ENCODE data around the gene RASL10B. TPM values are rescaled to one million over a fixed set of nuclear protein-coding genes. Genes with fewer than 3 reads are reported as not detected.

The RASL10B gene
- total RNA-seq, 1 donor from 2014 or later, result 31.7 TPM

DNA sequence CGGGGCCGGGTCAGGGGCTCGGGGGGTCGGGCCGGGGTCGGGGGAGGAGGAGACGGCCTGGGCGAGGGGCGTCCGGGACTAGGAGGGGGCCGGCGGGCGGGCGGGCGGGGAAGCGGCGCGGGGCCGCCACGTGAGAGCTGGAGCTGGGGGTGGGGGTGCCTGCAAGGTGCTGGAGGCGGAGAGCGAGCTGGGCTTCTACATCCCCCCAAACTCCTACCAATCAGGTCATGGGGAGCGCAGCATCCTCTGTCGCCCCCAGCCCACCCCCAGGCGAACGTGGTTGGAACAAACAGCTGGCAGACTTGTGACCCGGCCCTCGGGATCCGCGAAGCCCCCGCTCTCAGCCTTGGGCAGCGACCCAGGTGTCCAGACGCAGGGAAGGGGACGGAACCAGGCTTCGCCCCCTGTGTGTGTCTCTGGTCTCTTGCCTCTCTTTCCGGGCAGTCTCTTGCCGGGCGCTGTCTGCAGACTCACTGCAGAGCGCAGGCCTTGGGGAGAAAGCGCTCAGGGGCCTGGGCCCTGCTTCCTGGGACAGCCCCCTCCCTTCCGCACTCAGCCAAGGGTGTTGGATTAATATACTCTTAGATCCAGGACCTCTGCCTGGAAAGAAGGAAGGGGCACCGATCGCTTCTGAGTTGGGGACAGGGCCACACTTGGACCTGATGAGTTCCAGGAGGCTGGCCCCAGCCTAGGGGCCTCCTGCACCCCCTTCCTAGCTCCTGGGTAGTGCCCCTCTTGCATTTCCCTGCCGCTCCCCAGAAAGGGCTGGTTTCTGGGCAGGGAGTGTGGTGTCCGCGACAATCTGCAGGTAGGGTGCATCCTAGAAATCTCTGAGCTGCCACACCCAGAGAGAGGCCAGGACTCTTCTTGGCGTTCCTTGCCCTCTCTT lies 722 bp downstream of the RASL10B start:
- Mint-ChIP-seq H3K9me3 (no peaks in the 10 kb centered on the region), H3K27ac (ENCODE audit: unreplicated experiment) (no peak overlapping the region), H3K4me1 (peaks cover 26% of the 10 kb centered on the region), H3K4me3 (peak overlapping the region; percentile 96), H3K36me3 (ENCODE audit: low read depth) (peaks cover 3% of the 10 kb centered on the region), H3K27me3 (ENCODE audit: low read depth) (no peaks in the 10 kb centered on the region)
- TF ChIP-seq, protein P1, sequence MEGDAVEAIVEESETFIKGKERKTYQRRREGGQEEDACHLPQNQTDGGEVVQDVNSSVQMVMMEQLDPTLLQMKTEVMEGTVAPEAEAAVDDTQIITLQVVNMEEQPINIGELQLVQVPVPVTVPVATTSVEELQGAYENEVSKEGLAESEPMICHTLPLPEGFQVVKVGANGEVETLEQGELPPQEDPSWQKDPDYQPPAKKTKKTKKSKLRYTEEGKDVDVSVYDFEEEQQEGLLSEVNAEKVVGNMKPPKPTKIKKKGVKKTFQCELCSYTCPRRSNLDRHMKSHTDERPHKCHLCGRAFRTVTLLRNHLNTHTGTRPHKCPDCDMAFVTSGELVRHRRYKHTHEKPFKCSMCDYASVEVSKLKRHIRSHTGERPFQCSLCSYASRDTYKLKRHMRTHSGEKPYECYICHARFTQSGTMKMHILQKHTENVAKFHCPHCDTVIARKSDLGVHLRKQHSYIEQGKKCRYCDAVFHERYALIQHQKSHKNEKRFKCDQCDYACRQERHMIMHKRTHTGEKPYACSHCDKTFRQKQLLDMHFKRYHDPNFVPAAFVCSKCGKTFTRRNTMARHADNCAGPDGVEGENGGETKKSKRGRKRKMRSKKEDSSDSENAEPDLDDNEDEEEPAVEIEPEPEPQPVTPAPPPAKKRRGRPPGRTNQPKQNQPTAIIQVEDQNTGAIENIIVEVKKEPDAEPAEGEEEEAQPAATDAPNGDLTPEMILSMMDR (conservative IDR thresholded peaks at IDR 0.05), result no peak
- no peak for DNase-seq (ENCODE audit: low read depth, low spot score)

DNA sequence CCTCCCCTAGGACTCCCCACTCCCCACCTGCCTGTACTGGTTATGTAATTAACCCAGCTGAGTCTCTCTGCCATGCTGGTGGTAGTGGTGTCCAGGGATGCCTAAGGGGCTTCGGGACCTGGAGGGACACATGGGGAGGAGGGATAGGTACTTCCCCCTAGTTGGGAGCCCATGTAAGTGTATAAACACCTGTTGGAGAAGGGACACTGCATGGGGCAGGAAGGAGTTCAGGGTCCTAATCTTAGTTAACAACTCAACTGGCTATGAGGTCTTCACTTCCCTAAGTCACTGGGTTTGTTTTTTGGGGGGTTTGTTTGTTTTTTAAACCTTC lies 1.3 kb downstream of the RASL10B start:
- peak overlapping the region; percentile 96 for H3K4me3 Mint-ChIP-seq
- DNase-seq (ENCODE audit: low read depth, low spot score), result no peak
- no peak overlapping the region for H3K27ac Mint-ChIP-seq (ENCODE audit: unreplicated experiment)
- H3K9me3 Mint-ChIP-seq, result no peaks in the 10 kb centered on the region
- no peaks in the 10 kb centered on the region for H3K27me3 Mint-ChIP-seq (ENCODE audit: low read depth)
- TF ChIP-seq, protein P1 (conservative IDR thresholded peaks at IDR 0.05), result no peak
- H3K36me3 Mint-ChIP-seq (ENCODE audit: low read depth), result no peaks in the 10 kb centered on the region
- peaks cover 26% of the 10 kb centered on the region for H3K4me1 Mint-ChIP-seq

DNA sequence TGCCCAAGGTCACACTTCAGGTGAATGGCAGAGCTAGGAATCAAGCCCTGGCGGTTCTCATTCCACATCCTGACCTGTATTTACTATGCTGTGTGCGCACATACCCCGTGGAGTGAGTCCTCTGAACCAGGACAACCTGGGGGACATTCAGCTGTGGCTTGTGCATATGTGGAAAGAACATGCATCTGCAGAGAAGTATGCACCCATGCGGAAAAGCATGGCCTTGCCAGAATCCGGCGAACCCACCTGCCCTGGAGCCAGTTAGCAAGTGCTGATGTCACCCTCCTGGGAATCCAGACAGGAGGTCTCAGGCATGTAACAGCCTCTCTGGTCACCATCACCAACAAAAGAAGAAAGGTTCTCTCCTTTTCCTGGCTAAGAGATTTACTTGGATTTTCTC lies 1.9 kb downstream of the RASL10B start:
- Mint-ChIP-seq H3K4me1 (peaks cover 26% of the 10 kb centered on the region), H3K27me3 (ENCODE audit: low read depth) (no peaks in the 10 kb centered on the region), H3K36me3 (ENCODE audit: low read depth) (no peaks in the 10 kb centered on the region), H3K27ac (ENCODE audit: unreplicated experiment) (no peak overlapping the region), H3K9me3 (no peaks in the 10 kb centered on the region), H3K4me3 (peak overlapping the region; percentile 96)
- TF ChIP-seq, protein P1 (conservative IDR thresholded peaks at IDR 0.05), result no peak
- DNase-seq (ENCODE audit: low read depth, low spot score), result no peak

DNA sequence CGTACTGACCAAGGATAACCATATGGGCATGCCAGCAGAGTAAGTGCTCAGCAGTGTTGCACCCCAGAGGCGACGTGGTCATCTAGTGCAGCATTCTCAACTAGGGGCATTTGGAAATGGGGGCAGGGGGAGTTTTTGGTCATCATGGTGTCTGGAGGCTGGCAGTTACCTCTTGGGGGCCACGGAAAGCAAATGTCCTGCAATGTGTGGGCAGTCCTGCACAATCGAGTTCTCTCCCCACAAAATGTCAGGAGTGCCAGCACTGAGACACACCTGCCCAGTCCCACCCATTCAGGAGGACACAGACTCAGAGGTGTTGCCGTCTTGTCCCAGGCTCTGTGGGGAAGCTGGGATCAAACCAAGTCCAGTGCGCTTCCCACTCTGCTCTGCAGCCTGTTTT lies 3.0 kb downstream of the RASL10B start:
- no peaks in the 10 kb centered on the region for H3K9me3 Mint-ChIP-seq
- H3K4me1 Mint-ChIP-seq, result peaks cover 23% of the 10 kb centered on the region
- no peak for DNase-seq (ENCODE audit: low read depth, low spot score)
- peaks cover 3% of the 10 kb centered on the region for H3K27me3 Mint-ChIP-seq (ENCODE audit: low read depth)
- peak overlapping the region; percentile 41 for H3K4me3 Mint-ChIP-seq
- H3K27ac Mint-ChIP-seq (ENCODE audit: unreplicated experiment), result no peak overlapping the region
- TF ChIP-seq, protein P1 (conservative IDR thresholded peaks at IDR 0.05), result no peak
- no peaks in the 10 kb centered on the region for H3K36me3 Mint-ChIP-seq (ENCODE audit: low read depth)

DNA sequence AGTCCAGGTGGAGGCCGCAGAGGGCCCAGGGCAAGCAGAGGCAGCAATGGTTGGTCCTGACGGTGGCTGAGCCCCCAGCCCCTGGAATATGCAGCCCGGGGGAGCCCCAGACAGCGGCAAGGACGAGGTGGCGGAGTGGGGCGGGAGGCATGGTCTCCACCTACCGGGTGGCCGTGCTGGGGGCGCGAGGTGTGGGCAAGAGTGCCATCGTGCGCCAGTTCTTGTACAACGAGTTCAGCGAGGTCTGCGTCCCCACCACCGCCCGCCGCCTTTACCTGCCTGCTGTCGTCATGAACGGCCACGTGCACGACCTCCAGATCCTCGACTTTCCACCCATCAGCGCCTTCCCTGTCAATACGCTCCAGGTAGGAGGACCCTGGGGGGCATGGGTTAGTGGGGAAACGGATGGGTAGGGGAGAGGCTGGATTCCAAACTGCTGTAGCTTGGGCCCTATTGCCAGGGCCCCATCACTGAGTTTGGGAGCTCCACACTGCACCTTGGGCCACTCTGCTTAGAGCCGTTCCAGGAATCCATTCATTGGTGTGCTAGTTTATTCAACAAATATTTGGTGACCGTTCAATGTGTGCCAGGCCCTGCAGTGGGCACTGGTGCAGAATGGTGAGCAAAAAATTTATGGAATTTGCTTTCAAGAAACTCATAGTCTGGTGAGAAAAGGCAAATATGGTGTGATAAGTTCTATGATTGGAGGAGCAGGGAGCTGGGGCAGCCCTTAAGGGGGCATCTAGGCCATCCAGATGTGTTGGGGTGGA lies 3.8 kb downstream of the RASL10B start:
- Mint-ChIP-seq H3K36me3 (ENCODE audit: low read depth) (no peaks in the 10 kb centered on the region), H3K27me3 (ENCODE audit: low read depth) (peaks cover 11% of the 10 kb centered on the region), H3K9me3 (no peaks in the 10 kb centered on the region), H3K4me1 (peaks cover 19% of the 10 kb centered on the region), H3K27ac (ENCODE audit: unreplicated experiment) (no peak overlapping the region), H3K4me3 (peak overlapping the region; percentile 62)
- no peak for DNase-seq (ENCODE audit: low read depth, low spot score)
- TF ChIP-seq, protein P1 (conservative IDR thresholded peaks at IDR 0.05), result no peak
